Astrocyte (in vitro differentiated cells and primary cell): Measurements from ENCODE around the gene EME1.

ENCODE experiments used
- CTCF ChIP-seq: IDR thresholded peaks from 2 replicates; pipeline ENCODE4 v1.5.1; 2011; ENCODE audit warnings: low read depth, mild to moderate bottlenecking, inconsistent platforms, low read length, moderate library complexity; ENCODE audit not compliant: insufficient read depth
- EZH2 ChIP-seq: IDR thresholded peaks from 2 replicates; pipeline ENCODE4 v1.6.1; 2012; ENCODE audit warnings: mild to moderate bottlenecking, low read length, inconsistent platforms; ENCODE audit not compliant: insufficient read depth

GRCh38 chr17:50332196-50332595 is 40.8 kb upstream of the EME1 start:
- TF ChIP-seq CTCF (no peak), EZH2 (no peak)
